HG02642 (cell line): ENCODE results near the gene UQCRC1.

Source experiments
- ATAC-seq: cut with Tn5 transposase; IDR thresholded peaks from one replicate; pipeline ENCODE4 v1.9.1; 2021; ENCODE audit warnings: mild to moderate bottlenecking; ENCODE audit not compliant: unreplicated experiment, poor library complexity

UQCRC1 gene

DNA sequence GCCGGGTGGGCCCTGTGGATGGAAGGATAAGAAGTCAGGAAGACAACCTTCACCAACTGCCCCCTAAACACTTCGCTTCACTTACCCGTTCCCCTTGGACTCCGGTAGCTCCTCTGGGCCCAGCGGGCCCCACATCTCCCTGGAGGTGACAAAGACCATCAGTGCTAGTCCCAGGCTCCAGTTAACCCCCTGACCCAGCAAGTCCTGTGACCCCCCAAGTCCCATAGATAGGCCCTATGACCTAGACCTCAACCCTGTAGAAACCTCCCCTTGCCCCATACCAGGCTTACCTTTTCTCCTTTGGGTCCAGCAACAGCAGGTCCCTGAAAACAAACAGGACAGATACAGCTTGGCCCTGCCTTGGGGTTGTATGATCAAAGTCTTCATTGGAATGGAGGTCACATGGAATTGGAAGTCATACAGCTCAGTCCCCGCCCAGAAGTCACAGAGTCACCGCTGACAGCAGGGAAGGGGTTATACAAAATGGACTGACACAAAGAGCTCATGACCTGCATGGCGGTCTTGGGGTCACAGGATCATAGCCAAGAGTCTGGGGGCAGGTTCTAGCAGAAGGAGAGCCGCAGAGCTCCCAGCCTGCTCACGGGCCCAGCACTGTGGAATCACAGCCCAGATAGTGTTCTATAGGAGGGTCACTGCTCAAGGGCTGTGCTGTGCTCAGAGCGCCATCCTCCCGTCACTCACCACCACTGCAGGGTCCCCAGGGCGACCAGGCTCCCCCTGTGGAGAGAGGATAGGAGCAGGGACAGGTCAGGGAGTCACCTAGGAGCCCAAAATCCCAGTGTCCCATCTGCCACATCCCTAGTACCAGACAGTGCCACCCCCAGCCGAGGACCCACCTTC, 27.6 kb downstream of the UQCRC1 start:
- no peak for ATAC-seq

DNA sequence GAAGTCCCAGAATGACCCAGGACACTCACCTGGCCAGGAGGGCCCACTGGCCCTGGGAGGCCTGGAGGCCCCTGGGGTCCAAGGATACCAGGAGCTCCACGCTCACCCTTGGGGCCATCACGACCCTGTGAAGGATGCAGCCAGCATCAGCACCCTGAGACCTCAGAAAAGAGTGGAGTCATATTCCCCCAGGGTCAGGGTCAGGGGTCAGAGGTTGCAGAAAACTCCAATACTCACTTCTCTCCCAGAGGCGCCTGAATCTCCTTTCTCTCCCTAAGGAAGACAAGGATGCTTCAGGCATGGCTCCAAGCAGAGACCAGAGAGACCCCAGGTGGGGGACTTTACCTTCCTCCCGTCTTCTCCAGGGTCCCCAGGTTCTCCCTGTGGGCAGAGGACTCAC, 32.8 kb downstream of the UQCRC1 start:
- ATAC-seq = no peak

- ATAC-seq = no peak
Measured at GRCh38 chr3:48575366-48575765, 34.1 kb downstream of the UQCRC1 start.

GRCh38 chr3:48573973-48574585, 35.4 kb downstream of the UQCRC1 start:
- ATAC-seq = no peak

GRCh38 chr3:48572517-48572916, 36.9 kb downstream of the UQCRC1 start:
- ATAC-seq = no peak

DNA sequence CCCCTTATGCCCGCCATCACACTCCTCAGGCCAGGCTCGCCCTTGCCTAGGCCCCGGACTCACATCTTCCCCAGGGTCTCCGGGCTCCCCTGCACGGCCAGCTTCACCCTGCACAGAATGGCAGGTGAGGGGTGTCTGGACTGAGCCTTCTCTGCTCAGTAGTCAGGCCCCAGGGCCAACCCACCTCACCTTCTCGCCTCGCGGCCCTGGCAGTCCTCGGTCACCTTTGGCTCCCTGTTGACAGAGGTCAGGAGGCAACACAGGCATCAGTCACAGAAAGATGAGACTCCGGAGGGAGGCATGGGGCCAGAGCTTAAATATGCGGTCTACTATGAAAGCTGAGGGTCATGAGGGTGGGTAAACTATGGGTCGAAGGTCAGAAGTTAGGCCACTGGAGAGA, 37.5 kb downstream of the UQCRC1 start:
- ATAC-seq = no peak

DNA sequence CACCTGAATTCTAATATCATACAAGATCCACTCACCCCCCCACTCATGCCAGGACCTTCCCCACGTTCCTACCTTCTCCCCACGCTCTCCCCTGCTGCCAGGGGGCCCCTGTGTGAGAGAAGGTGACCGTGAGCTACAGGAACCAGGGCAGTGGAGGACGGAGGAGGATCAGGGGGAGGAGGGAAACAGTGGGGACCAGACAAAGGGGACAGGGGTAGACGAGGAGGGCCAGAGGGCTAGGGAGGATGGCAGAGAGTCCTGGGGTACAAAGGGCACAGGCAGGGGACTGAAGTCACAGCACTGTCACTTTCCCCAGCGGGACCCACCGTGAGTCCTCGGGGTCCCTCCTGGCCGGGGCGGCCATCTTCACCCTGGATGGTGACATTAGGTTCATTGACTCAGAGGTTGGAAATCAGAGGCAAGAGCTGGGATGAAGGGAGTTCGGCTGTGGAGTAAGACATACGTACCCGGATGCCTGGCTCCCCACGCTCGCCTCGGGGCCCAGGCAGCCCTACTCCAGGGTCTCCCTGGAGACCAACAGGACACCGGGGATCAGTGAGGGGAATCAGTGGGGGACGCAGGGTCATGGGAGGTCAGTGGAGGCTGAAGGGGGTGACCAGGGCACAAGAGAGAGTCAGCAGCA, 39.5 kb downstream of the UQCRC1 start:
- no peak for ATAC-seq

DNA sequence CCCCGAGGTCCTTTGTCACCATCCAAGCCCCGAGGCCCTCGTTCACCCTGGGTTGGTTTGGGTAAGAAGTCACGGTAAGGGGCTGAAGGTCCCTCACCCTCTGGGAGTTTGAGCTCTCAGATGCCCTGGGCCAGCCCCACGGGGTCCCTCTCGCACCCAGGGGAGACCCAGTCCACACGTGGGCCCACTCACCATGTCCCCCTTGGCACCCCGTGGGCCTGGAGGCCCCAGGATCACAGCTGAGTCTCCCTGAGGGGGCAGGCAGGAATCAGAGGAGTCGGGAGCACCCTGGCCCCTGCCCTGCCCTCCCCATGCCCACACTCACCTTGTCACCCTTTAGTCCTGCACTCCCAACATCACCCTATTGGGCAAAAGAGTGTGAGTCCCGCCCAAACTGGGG, 40.0 kb downstream of the UQCRC1 start:
- no peak for ATAC-seq

GRCh38 chr3:48568476-48568875, 41.0 kb downstream of the UQCRC1 start:
- no peak for ATAC-seq

DNA sequence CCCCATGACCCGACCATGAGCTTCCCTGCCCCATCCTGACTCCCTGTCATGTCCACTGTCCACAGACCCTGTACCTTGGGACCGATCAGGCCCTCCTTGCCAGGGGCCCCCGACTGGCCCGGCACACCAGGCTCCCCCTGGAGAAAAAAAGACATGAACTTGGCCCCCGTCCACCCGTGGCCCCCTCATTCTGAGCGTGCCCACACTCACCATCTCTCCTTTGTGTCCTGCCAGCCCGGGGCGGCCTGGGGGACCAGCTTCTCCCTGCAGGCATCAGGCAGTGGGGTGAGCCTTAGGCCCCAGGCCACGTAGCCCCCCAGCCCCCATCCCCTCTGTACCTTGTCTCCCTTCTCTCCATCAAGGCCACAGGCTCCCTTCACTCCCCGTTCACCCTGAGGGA, 41.9 kb downstream of the UQCRC1 start:
- ATAC-seq = no peak

DNA sequence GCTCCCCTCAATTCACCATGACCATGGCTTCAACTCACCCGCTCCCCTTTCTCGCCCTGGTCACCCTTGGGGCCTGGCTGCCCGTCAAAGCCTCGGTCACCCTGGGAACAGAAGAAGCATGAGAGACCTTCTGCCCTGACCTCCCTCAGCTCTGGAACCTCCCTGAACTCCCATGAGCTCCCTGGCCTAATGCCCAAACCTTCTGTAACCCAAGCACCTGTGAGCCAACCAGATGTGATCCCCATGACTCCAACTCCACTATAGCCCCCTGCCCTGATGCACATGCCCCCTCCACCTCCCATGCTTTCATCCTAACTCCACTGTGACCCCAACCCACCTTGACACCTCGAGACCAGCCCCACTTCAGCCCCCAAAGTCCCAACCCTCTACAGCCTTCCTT, 42.4 kb downstream of the UQCRC1 start:
- ATAC-seq = no peak

DNA sequence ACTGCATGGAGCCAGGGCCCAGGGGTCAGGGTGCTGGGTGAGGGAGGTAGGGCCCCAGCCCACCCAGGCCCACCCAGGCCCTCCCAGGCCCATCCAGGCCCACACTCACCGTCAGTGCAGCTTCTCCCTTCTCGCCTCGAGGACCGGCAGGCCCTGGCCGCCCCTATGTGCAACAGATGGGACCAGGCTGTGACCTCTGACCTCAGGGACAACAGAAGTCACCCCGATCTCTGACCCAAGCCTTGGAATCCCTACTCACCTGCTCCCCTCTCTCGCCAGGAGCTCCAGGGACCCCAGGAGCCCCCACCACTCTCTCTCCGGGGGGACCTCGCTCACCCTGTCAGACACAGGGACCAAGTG, 43.1 kb downstream of the UQCRC1 start:
- no peak for ATAC-seq

GRCh38 chr3:48565591-48566400, 43.6 kb downstream of the UQCRC1 start:
- no peak for ATAC-seq

- no peak for ATAC-seq
Measured at GRCh38 chr3:48565186-48565585, 44.3 kb downstream of the UQCRC1 start.

DNA sequence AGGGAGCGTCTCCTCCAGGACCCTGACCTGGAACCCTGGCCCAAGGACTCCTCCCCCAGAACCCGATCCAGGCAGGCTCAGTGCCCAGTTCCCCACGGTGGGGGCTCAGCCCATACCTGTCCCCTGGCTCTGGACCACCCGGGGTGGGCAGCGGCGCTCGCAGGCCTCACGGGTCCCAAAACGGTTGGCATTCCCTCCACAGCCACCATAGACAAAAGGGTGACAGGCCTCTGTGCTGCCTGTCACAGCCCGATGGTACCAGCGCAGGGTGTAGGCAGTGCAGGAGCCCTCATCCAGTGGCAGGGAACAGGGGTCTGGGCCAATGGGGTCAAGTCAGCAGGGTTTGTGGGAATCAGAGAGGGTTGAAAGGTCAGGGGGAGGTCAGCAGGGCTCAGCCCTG, 44.8 kb downstream of the UQCRC1 start:
- ATAC-seq = no peak

- no peak for ATAC-seq
Measured at GRCh38 chr3:48564022-48564421, 45.4 kb downstream of the UQCRC1 start.

- no peak for ATAC-seq
Measured at GRCh38 chr3:48563382-48563918, 46.0 kb downstream of the UQCRC1 start, which contains the start of gene UCN2. Gene UCN2 (minus strand): TSS chr3:48563781. CDS start chr3:48563124, 657 bp downstream.

DNA sequence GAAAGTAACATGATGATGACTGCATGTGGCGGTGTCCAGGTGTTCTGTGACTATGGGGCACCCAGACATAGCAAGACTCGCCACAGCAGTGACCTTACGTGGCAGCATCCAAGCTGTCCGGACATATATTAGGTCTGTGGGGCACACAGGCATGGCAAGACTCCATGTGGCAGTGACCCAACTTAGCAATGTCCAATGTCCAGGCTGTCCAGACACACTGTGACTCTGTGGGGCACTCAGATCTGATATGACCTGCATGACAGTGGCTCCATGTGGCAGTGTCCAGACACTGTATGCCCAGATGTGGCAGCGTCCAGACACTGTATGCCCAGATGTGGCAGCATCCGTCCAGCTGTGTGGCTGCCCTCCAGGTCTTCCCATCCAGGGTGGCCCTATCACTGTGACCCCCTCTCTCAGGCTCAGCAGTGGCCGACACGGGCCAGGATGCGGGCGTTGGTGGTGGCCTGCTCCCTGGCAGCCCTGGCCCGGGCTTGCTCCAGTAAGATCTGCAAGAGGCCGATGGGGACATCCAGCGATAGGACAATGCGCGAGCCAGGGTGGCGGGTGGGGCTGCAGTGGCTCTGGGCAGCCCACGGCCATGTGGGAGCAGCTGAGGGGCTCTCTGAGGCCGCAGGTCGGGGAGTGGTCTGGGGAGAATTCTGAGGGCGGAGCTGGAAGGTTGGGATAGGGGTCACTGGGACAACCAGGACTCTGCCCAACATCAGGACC, 46.9 kb downstream of the UQCRC1 start:
- no peak for ATAC-seq

GRCh38 chr3:48561045-48561736, 48.3 kb downstream of the UQCRC1 start:
- ATAC-seq = no peak
